ENCODE data around the gene KLK13. TPM values are rescaled to one million over a fixed set of nuclear protein-coding genes. Genes with fewer than 3 reads are reported as not detected.

KLK13 gene
- polyA plus RNA-seq, 1 experiment: not detected

DNA sequence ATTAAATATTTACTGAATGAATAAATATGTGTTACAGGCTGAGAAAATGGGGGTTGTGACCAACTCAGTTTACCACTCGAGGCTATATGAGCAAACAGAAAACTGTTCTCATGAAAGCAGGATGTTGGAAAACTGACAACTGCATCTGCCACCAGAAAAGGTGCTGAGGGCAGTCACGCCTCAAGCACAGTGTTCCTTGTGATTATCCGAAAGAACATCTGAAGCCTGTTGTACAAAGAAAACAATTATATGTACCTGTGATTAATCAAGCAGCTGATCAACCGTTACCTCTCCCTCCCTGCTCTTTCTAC, 6.2 kb upstream of the KLK13 start:
- ChIA-PET CTCF (no interaction called here), POLR2A (no interaction called here)
- Histone ChIP-seq H3K36me3 (ENCODE audit: control insufficient read depth, insufficient read depth, low read length) (no peaks in the 10 kb centered on the region), H3K27me3 (ENCODE audit: control insufficient read depth, insufficient read depth, low read length) (no peaks in the 10 kb centered on the region), H3K4me3 (ENCODE audit: low read depth, low read length) (no peak overlapping the region)
- TF ChIP-seq, protein P1, sequence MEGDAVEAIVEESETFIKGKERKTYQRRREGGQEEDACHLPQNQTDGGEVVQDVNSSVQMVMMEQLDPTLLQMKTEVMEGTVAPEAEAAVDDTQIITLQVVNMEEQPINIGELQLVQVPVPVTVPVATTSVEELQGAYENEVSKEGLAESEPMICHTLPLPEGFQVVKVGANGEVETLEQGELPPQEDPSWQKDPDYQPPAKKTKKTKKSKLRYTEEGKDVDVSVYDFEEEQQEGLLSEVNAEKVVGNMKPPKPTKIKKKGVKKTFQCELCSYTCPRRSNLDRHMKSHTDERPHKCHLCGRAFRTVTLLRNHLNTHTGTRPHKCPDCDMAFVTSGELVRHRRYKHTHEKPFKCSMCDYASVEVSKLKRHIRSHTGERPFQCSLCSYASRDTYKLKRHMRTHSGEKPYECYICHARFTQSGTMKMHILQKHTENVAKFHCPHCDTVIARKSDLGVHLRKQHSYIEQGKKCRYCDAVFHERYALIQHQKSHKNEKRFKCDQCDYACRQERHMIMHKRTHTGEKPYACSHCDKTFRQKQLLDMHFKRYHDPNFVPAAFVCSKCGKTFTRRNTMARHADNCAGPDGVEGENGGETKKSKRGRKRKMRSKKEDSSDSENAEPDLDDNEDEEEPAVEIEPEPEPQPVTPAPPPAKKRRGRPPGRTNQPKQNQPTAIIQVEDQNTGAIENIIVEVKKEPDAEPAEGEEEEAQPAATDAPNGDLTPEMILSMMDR (IDR thresholded peaks at IDR 0.05; ENCODE audit: insufficient read depth, low read depth, low read length): no peak
- DNase-seq (ENCODE audit: low read depth): no peak

DNA sequence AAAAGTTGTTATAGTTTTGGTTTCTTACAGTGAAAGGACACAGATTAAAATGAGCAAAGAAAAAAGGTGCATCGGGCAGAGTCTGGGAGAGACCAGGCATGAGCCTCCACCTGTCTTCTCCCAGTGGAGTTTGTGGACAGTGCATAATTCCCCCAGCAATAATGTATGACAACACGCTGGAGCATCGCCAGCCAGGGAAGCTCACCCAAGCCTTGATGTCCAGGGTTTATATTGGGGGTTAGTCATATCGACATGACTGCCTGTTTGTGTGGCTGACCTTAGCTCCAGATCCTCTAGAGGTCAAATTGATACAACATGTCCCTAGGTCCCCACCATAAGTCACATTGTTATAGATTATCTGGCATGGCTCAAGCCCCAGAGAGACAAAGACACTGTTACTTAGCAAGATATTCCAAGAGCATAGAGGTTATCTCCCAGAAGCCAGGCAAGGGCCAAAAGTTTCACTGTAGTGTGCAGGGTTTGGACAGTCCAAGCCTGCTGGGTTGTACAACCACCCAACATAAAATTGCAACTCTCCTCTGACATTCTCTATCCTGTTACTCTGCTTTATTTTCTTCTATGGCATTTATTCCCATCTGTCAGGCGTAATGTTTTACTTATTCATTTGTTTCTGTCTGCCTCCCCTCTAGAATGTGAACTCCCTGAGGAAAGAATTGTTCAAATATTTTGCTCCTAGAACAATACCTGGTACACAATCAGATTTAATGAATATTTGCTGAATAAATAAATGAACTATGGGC, 5.6 kb upstream of the KLK13 start:
- Histone ChIP-seq H3K27me3 (ENCODE audit: control insufficient read depth, insufficient read depth, low read length) (no peaks in the 10 kb centered on the region), H3K36me3 (ENCODE audit: control insufficient read depth, insufficient read depth, low read length) (no peaks in the 10 kb centered on the region), H3K4me3 (ENCODE audit: low read depth, low read length) (no peak overlapping the region)
- ChIA-PET CTCF (interaction anchor here (0.6 kb wide), 1 partner anchor 50 kb away, joined by 3 read pairs; no protein-coding TSS in a partner anchor), POLR2A (no interaction called here)
- TF ChIP-seq, protein P1 (IDR thresholded peaks at IDR 0.05; ENCODE audit: insufficient read depth, low read depth, low read length): no peak
- DNase-seq (ENCODE audit: low read depth): no peak

DNA sequence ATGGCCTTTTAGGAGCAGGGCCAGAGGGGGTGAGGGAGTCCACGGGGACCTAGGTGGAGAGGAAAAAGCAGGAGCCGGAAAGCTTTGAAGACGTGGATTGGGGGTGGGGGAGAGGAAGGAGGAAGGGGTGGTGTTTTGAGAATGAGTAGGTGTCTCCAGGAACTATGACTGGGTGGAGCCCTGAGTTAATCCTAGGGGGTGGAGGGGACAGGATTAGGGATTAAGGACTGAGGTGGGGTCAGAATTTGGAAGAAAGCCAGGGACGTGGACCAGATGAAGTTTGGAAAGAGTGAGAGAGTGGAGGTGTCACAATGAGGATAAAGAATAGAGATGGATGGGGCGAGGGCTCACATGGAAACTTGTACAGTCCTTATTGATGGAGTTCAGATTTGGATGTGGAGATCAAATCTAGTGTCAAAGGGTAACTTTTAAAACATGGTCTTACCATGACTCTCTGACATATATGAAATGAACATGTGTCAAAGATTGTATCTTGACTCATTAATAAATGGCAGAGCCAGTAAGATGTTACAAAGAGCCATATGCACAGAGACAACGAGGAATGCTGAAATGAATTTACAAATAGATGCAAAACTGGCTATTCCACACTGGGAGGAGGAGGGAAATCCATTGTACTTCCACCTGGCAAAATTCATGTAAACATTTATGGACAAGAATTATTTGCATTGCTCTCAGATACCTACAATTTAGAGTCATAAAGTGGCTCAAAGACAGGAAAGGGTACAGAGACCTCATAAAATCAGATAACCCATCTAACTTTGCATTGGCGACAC, 1.7 kb upstream of the KLK13 start:
- no peak overlapping the region for H3K4me3 ChIP-seq (ENCODE audit: low read depth, low read length)
- POLR2A ChIA-PET: interaction anchor here (0.6 kb wide), 1 partner anchor 19 kb away, joined by 7 read pairs; no protein-coding TSS in a partner anchor
- TF ChIP-seq, protein P1 (IDR thresholded peaks at IDR 0.05; ENCODE audit: insufficient read depth, low read depth, low read length): no peak
- CTCF ChIA-PET: no interaction called here
- H3K27me3 ChIP-seq (ENCODE audit: control insufficient read depth, insufficient read depth, low read length): no peaks in the 10 kb centered on the region
- no peaks in the 10 kb centered on the region for H3K36me3 ChIP-seq (ENCODE audit: control insufficient read depth, insufficient read depth, low read length)
- no peak for DNase-seq (ENCODE audit: low read depth)

DNA sequence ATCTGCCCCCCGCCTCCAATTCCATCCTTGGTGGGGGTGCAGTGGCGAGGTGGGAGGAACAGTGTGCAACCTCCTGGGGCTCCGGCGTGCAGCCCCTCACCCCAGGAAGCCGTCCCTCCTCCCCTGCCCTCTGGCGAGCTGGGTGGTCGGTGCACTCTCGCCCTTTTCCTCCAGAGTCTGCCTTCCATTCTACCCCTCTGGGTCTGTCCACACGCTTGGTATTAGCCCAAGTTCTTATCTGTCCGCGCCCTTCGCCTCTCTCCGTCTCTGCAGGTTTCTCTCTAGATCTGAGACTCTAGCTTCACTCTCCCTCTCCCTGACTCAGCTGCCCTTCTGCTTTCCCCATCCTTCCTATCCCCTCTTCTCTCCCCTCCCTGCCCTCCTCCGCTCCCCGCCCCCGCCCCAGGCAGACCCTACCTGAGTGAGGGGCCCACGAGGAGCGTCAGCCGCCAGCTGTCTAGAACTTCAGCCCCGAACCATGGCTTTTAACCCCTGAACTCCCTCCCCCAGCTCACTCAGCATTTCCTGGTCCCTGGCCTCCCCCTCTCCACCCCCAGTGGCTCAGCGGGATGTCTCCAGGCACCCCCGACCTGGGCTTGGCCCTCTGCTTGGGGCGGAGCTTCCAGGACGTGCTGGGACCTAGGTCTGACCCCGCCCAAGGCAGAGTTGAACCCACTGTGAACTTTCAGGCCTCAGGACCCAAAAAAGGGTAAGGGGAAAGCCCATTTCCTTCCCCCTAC, 499 bp upstream of the KLK13 start:
- Histone ChIP-seq H3K4me3 (ENCODE audit: low read depth, low read length) (no peak overlapping the region), H3K36me3 (ENCODE audit: control insufficient read depth, insufficient read depth, low read length) (no peaks in the 10 kb centered on the region), H3K27me3 (ENCODE audit: control insufficient read depth, insufficient read depth, low read length) (no peaks in the 10 kb centered on the region)
- ChIA-PET CTCF (no interaction called here), POLR2A (no interaction called here)
- TF ChIP-seq, protein P1 (IDR thresholded peaks at IDR 0.05; ENCODE audit: insufficient read depth, low read depth, low read length): no peak
- DNase-seq (ENCODE audit: low read depth): no peak

DNA sequence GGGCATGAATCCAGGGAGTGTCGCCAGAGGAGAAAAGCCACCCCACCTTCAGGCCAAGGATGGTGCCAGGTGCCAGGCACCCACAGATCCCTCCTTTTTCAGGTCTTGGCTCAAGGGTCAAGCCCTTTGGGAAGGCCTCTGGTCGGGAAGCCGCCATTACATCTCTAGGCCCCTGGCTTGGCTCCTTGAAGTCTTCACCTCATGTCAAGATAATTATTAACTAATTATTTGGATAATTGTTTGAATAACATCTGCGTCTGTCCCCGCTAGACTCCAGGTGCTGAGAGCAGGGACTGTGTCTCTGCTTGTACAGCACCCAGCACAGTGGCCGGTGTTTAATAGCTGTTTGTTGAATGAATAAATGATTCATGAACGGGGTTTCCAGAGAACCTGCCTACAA, 1.2 kb downstream of the KLK13 start:
- Histone ChIP-seq H3K4me3 (ENCODE audit: low read depth, low read length) (no peak overlapping the region), H3K27me3 (ENCODE audit: control insufficient read depth, insufficient read depth, low read length) (no peaks in the 10 kb centered on the region), H3K36me3 (ENCODE audit: control insufficient read depth, insufficient read depth, low read length) (no peaks in the 10 kb centered on the region)
- no peak for DNase-seq (ENCODE audit: low read depth)
- ChIA-PET POLR2A (no interaction called here), CTCF (no interaction called here)
- TF ChIP-seq, protein P1 (IDR thresholded peaks at IDR 0.05; ENCODE audit: insufficient read depth, low read depth, low read length): no peak

All from BJ (cell line).